SH-SY5Y (cell line): Measurements from ENCODE around the gene CHAT.

ENCODE experiments used
- GATA2 ChIP-seq: IDR thresholded peaks from 2 replicates; pipeline ENCODE4 v1.6.1; 2011; ENCODE audit warnings: mild to moderate bottlenecking, low read depth, low read length
- GATA3 ChIP-seq: IDR thresholded peaks from 2 replicates; pipeline ENCODE4 v1.6.1; 2011; ENCODE audit warnings: low read depth, mild to moderate bottlenecking, low read length, moderate library complexity

- TF ChIP-seq GATA2 (no peak), GATA3 (no peak)
Observed at GRCh38 chr10:49633327-49634068, 19.7 kb downstream of the CHAT start.
